Muscle of arm (tissue), 14 donors: ENCODE measurements around the gene PLCD4. TPM values are rescaled to one million over a fixed set of nuclear protein-coding genes. Genes with fewer than 3 reads are reported as not detected.

ENCODE experiments used
- DNase-seq: peaks from one replicate; pipeline ENCODE4 v3.0.0-alpha.2; 2013
- long read RNA-seq, 11 donors: transcript quantifications; one replicate each; lab custom pipeline, GENCODE V29; 2026
- polyA plus RNA-seq, 12 donors: library from polyadenylated mRNA; unstranded; fragments of 120-200 nt; gene quantifications; one replicate each; pipeline ENCODE4 v1.2.1, GENCODE V29; 2013; ENCODE audit not compliant: insufficient read length in 12 of 12

The PLCD4 gene
- 10 to 100 TPM in 11 of 12 donors, not detected in 1; 23.9 to 67.3 (median 52.2) TPM for polyA plus RNA-seq
- long read RNA-seq, donor 1 = 0 reads
- long read RNA-seq, donor 2, partial matches to known transcripts = 0 of 6 reads
- long read RNA-seq, donor 2, other reads (novel, unspliced or antisense) = 0 of 6 reads
- long read RNA-seq, donor 3, partial matches to known transcripts = 0 of 4 reads
- long read RNA-seq, donor 3, other reads (novel, unspliced or antisense) = 0 of 4 reads
- long read RNA-seq, donor 4, partial matches to known transcripts = 0 of 2 reads
- long read RNA-seq, donor 4, other reads (novel, unspliced or antisense) = 0 of 2 reads
- long read RNA-seq, donor 5, transcript PLCD4-206 (16 exons, 3,232 nt) = major isoform, 7 of 11 reads
- long read RNA-seq, donor 5, partial matches to known transcripts = 0 of 11 reads
- long read RNA-seq, donor 5, other reads (novel, unspliced or antisense) = 0 of 11 reads
- long read RNA-seq, donor 6, partial matches to known transcripts = 0 of 2 reads
- long read RNA-seq, donor 6, other reads (novel, unspliced or antisense) = 0 of 2 reads
- long read RNA-seq, donor 7, partial matches to known transcripts = 0 of 3 reads
- long read RNA-seq, donor 7, other reads (novel, unspliced or antisense) = 0 of 3 reads
- long read RNA-seq, donor 8, transcript PLCD4-206 (16 exons, 3,232 nt) = major isoform, 8 of 11 reads
- long read RNA-seq, donor 8, partial matches to known transcripts = 0 of 11 reads
- long read RNA-seq, donor 8, other reads (novel, unspliced or antisense) = 0 of 11 reads
- long read RNA-seq, donor 9, partial matches to known transcripts = 0 of 2 reads
- long read RNA-seq, donor 9, other reads (novel, unspliced or antisense) = 0 of 2 reads
- long read RNA-seq, donor 10, transcript PLCD4-206 (16 exons, 3,232 nt) = major isoform, 5 of 8 reads
- long read RNA-seq, donor 10, partial matches to known transcripts = 0 of 8 reads
- long read RNA-seq, donor 10, other reads (novel, unspliced or antisense) = 0 of 8 reads
- long read RNA-seq, donor 11, partial matches to known transcripts = 0 of 2 reads
- long read RNA-seq, donor 11, other reads (novel, unspliced or antisense) = 0 of 2 reads

DNA sequence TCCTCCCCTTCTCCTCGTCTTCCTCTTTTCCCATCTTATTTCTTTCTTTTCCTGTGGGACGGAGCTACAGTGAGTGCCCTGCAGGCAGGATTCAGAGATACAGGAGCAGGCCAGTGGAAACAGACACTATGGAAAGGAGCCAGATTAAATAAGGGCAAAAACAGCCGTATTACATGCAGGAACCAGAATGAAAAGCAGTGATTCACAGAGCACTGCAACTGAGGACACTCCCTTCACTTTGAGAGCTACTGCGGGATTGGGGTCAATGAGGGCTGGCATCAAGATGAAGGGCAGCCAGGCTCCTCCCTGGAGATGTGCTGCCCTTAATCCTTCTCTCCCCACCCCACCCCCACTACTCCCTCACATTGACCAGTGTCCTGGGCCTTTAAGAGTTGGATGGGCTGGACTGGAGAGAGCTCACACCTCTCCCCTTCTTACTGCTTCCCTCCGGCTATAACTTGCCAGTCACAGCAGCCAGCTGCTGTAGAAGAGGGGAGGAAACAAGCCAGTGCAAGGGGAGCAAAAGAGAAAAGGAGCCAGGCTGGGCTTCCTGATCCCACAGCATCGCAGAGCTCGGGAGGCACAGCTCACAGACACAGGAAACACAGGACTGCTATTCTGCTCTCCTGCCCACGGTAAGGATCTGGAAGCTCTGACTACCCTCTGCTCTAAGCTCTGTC, at the start of gene PLCD4:
PLCD4 (plus strand) TSS at position 464 of the 680 bp plus-strand sequence. CDS start 7,841 bp downstream, outside the sequence.
- DNase-seq = peak; percentile 51

- no peak for DNase-seq
Observed at GRCh38 chr2:218557941-218558340, 49.8 kb upstream of the PLCD4 start.

DNA sequence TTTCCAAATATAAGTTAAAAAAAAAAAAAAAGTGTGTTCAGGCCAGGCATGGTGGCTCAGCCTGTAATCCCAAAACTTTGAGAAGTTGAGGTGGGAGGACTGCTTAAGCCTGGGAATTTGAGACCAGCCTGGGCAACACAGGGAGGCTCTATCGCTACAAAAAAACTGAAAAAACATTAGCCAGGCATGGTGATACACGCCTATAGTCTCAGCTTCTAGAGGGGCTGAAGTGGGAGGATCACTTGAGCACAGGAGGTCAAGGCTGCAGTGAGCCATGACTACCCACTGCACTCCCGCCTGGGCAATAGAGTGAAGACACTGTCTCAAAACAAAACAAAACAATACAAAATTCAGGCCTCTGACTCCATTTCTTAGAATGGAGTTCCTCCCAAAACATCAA, 48.7 kb upstream of the PLCD4 start:
- DNase-seq = no peak

DNA sequence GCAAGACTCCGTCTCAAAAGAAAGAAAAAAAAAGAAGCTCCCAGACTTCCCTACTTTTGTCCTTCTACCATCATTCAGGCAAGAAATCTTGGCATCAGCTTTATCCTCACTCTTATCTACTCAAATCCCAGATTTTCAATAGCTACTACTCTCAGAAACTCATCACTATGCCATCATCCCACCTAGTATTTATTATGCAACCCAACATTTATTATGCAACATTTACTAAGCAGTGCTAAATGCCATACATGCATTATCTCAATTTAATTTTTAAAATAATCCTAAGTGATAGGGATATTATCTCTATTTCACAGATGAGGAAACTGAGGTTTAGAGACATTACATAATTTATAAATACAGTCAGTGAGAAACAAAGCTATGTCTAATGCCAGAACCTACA, 43.6 kb upstream of the PLCD4 start:
- DNase-seq = no peak

GRCh38 chr2:218566296-218566695, 41.4 kb upstream of the PLCD4 start:
- no peak for DNase-seq

DNA sequence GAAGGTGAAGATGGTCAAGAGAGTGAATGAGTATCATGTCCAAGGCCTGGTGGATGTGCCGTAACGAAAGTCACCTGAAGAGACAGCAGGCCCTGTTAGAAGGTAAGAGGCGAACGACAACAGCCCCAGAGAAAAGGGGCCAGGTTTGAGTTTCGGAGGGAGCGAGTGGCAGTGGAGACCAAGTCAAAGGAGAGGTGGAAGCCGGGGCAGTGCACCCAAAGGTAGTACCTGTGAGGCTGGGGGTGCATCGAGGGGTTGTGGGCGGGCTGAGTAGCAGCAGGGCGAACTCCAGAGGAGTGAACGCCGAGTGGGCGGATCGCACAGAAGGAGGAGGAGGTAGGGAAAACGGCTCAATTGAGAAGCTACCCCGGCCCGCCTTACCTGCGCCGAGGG, 39.9 kb upstream of the PLCD4 start:
- no peak for DNase-seq

- DNase-seq = peak; percentile 98
Observed at GRCh38 chr2:218568190-218569037, 39.3 kb upstream of the PLCD4 start, which contains the start of the genes CNOT9 and USP37. Gene CNOT9, plus strand, starts transcription at chr2:218568839. Its CDS starts 116 bp downstream, at chr2:218568955. Gene USP37, minus strand, starts transcription at chr2:218568351. Its CDS starts 9,698 bp downstream, at chr2:218558653.

DNA sequence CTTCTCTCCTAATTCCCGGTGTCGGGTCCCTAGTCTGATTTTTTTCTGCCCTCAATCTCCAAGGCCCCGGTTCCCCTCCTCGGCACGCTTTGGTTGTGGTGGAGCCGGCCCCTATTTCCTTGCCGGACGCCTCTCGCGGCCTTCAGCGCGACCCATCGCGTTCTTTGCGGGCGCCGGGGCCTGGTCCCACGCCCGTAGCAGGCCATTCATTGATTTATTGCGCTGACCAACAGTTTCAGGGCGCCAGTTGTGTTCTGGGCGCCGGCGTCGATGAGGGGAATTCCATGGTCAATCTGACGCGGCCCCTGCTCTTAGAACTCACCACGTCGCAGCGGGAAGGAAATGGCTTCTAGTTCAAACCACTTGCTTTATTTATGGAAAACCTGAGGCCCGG, 38.7 kb upstream of the PLCD4 start:
- DNase-seq = peak; percentile 57

DNA sequence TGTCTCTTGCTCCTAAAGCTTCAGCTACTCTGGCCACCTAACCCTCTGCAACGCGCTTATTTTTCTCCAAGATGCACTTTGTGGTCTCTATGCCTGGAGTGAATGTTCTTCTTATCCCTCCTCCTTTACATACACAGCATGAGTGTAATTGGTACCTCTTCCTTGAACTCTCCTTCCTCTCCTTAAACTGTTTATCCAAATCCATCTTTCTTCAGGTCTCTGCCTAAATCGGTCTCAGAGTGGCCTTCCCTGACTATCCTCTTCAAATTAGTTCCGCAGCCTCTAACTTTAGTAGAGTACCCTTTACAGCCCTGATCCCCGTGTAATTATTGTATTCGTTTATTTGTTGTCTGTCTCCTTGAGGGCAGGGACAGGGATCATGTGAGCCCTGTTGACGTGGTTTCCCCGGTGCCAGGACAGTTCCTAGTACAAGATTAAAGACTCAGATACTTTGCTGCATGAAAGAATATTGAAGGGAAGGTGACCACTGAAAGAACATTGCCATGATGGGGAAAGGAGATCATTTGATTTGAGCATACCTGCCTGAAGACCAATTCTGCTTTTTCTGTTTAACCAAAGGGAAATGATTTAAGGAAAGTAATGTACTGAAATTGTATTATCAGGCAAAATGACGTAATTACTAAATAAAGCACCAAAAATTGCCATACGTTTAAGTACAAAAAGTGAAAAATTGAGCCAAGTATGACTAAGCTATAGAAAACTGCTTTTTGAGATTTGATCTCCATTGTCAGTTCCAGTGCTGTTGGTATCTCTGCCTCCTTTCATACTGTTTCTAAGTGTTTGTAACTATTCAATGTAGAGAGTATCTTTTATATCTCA, 37.8 kb upstream of the PLCD4 start:
- peak; percentile 17 for DNase-seq

- DNase-seq = no peak
Observed at GRCh38 chr2:218570850-218571249, 36.8 kb upstream of the PLCD4 start.

DNA sequence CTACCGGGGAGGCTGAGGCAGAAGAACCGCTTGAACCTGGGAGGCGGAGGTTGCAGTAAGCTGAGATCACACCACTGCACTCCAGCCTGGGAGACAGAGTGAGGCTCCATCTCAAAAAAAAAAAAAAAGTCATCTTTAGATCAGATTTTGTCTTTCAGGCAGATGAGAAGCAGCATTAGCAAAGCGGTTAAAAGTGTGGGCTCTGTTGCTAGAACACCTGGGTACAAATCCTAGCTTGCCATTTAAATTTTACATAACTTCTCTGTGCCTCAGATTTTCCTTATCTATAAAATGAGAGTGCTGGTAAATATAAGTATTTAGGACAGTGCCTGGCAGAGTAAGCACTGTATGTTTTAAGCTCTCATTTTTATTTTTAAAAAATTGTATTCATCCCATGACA, 30.8 kb upstream of the PLCD4 start:
- DNase-seq = no peak

GRCh38 chr2:218577482-218578220, 30.0 kb upstream of the PLCD4 start:
- no peak for DNase-seq

DNA sequence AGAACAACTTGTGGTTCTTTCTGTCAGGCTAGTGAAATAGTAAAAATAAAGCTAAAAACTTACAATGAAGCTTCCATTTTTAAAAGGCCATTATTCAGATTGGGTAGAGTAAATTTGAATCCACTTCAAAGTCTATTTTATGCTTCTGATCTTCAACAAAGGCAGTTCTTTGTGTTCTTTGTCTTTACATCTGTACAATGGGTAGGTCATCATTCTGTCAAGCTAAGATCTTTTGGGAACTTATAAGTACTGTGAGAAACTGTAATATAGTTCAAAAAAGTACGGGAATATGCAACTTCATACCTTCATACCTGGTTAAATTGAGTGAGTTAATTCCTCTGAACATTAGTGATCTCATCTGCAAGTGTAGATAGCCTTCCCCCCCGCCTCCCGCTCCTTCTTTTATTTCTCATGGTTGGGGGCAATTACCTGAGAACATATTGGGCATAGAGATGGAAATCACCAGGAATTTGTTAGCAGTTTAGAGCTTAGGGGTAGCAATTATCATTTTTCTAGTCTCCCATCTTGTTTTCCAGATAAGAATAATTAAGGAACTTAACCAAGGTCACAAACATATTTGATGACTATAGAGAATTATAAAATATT, 29.3 kb upstream of the PLCD4 start:
- no peak for DNase-seq

DNA sequence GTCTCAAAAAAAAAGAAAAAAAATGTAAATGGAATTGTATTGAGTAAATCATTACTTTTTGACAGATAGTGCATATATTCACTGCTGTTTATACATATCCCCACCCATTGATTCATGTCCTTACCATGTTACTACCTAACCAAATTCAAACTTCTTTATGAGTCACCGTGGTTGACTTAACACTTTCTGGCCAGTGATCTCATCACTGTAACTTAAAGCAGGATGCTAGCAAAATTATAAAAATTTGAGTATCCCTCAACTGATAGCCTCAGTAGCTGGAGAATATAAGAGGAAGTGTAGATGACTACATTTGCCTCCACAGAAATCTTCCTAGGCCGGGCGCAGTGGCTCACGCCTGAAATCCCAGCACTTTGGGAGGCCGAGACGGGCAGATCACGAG, 25.6 kb upstream of the PLCD4 start:
- DNase-seq = no peak

DNA sequence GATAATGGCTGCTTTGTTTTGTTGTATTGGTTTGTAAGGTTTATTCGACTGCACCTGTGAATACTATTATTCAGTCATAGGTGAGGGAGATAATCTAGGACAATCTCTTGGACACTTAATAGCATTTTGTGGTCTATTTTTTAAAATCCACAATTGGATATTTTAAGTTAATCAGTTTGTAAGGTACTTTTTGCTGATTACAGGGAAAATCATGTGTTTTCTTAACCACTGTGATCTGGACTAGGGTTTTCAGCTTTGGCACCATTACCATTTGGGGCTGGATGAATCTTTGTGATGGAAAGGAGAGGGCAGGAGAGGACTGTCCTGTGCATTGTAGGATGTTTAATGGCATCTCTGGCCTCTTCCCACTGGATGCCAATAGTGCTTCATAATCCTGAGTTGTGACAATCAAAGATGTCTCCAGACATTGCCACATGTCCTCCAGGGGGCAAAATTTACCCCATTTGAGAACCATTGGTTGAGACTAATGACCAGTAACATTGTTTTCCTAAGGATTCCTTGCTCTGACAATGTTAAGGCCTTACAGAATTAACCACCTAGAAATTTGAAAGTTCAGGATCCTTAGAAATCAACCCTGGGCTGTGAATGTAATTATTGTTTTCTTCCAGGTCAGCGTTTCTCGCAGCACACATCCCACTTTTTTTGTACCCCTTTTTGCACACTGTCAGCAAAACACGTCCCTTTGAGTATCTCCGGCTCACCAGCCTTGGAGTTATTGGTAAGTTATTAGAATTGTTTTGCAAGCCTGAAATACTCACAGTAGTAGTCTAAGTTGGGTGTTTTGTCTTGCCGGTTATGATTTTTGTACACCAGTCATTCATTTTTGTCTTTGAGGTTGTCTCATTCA, 23.5 kb upstream of the PLCD4 start:
- no peak for DNase-seq

- no peak for DNase-seq
Observed at GRCh38 chr2:218585541-218585940, 22.2 kb upstream of the PLCD4 start.

DNA sequence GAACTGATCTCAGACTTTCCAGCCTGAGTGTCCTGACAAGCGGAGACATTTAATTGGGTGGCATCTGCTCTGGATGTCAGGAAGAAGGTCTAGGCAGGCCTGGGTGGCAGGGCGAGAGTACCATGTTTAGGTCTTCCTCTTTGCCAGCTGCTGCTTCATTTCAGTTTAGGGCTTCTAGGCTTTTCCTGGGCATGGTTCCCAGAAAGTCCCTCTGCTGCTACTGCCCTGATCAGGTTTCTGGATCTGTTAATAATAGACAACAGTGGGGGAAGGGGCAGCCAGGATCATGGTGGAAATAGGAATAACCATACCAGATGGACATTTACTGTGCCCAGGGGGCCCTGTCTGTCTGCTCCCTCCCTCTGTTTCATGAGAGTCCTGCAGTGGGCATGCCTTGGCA, 2.3 kb upstream of the PLCD4 start:
- peak; percentile 76 for DNase-seq
